Trophoblast cell (in vitro differentiated cells and primary cell): Measurements from ENCODE around the gene RPRML.
A peak's percentile ranks its signal among the peaks of the same experiment; 100 is the strongest.

ENCODE experiments used
- DNase-seq, 2 donors: peaks; one replicate each; pipeline ENCODE4 v3.0.0-alpha.2; 2016
- H2AFZ ChIP-seq: 2 replicates; pipeline ENCODE4 v1.6.1; 2013; ENCODE audit warnings: low read length, moderate library complexity, mild to moderate bottlenecking; ENCODE audit not compliant: insufficient read depth, poor library complexity
- H2AK5ac ChIP-seq: 2 replicates; pipeline ENCODE4 v1.6.1; 2013; ENCODE audit warnings: mild to moderate bottlenecking, low read length
- H2BK120ac ChIP-seq: 2 replicates; pipeline ENCODE4 v1.6.1; 2013; ENCODE audit warnings: low read length, mild to moderate bottlenecking, moderate library complexity; ENCODE audit not compliant: insufficient read depth, poor library complexity
- H2BK12ac ChIP-seq: 2 replicates; pipeline ENCODE4 v1.6.1; 2013; ENCODE audit warnings: mild to moderate bottlenecking, low read length, moderate library complexity
- H2BK5ac ChIP-seq: 2 replicates; pipeline ENCODE4 v1.6.1; 2013; ENCODE audit warnings: low read length, low read depth, moderate library complexity, mild to moderate bottlenecking; ENCODE audit not compliant: poor library complexity
- H3K14ac ChIP-seq: 2 replicates; pipeline ENCODE4 v1.6.1; 2013; ENCODE audit warnings: mild to moderate bottlenecking, low read length
- H3K18ac ChIP-seq: 2 replicates; pipeline ENCODE4 v1.6.1; 2013; ENCODE audit warnings: mild to moderate bottlenecking, low read length
- H3K23ac ChIP-seq: 2 replicates; pipeline ENCODE4 v1.6.1; 2013; ENCODE audit warnings: low read length
- H3K27ac ChIP-seq: 2 replicates; pipeline ENCODE4 v1.5.1; 2013; ENCODE audit warnings: low read depth, mild to moderate bottlenecking, inconsistent platforms, low read length, moderate library complexity
- H3K27me3 ChIP-seq: 2 replicates; pipeline ENCODE4 v1.6.1; 2013; ENCODE audit warnings: inconsistent platforms, mild to moderate bottlenecking, low read length, moderate library complexity; ENCODE audit not compliant: insufficient read depth
- H3K36me3 ChIP-seq, 2 experiments: 1 replicate in 1 of 2; 2 replicates in 1 of 2; pipeline ENCODE4 v1.6.1; 2013; ENCODE audit warnings: low read length in 2 of 2, mild to moderate bottlenecking in 2 of 2, moderate library complexity in 1 of 2; ENCODE audit not compliant: insufficient read depth in 2 of 2, control insufficient read depth in 1 of 2
- H3K4ac ChIP-seq: 2 replicates; pipeline ENCODE4 v1.6.1; 2013; ENCODE audit warnings: low read depth, mild to moderate bottlenecking, low read length, moderate library complexity
- H3K4me1 ChIP-seq, 2 experiments: 1 replicate in 1 of 2; 2 replicates in 1 of 2; pipeline ENCODE4 v1.6.1; 2013; ENCODE audit warnings: low read length in 2 of 2, mild to moderate bottlenecking in 2 of 2, moderate library complexity in 1 of 2; ENCODE audit not compliant: insufficient read depth in 2 of 2, control insufficient read depth in 1 of 2
- H3K4me2 ChIP-seq: 2 replicates; pipeline ENCODE4 v1.6.1; 2013; ENCODE audit warnings: inconsistent platforms, mild to moderate bottlenecking, low read length, moderate library complexity
- H3K4me3 ChIP-seq: 2 replicates; pipeline ENCODE4 v1.5.1; 2013; ENCODE audit warnings: mild to moderate bottlenecking, low read depth, low read length, inconsistent platforms
- H3K79me1 ChIP-seq: one replicate; pipeline ENCODE4 v1.6.1; 2013; ENCODE audit warnings: low read length
- H3K79me2 ChIP-seq: 2 replicates; pipeline ENCODE4 v1.6.1; 2013; ENCODE audit warnings: low read length, mild to moderate bottlenecking; ENCODE audit not compliant: control insufficient read depth, insufficient read depth, poor library complexity
- H3K9ac ChIP-seq: 2 replicates; pipeline ENCODE4 v1.6.1; 2013; ENCODE audit warnings: mild to moderate bottlenecking, low read length
- H3K9me3 ChIP-seq: 2 replicates; pipeline ENCODE4 v1.6.1; 2013; ENCODE audit warnings: low read depth, mild to moderate bottlenecking, control low read depth, inconsistent platforms, low read length; ENCODE audit not compliant: insufficient read depth
- H4K12ac ChIP-seq: 2 replicates; pipeline ENCODE4 v1.6.1; 2013; ENCODE audit warnings: low read depth, mild to moderate bottlenecking, low read length, moderate library complexity
- H4K8ac ChIP-seq: 2 replicates; pipeline ENCODE4 v1.6.1; 2013; ENCODE audit warnings: low read depth, mild to moderate bottlenecking, low read length, moderate library complexity
- H4K91ac ChIP-seq: one replicate; pipeline ENCODE4 v1.6.1; 2013; ENCODE audit warnings: low read depth, mild to moderate bottlenecking, low read length, moderate library complexity
- WGBS: extraction: QIAGEN DNeasy Blood & Tissue Kit; methylation state at CpG from one replicate; pipeline ENCODE4 v1.1.7; 2013; ENCODE audit warnings: missing lambda C conversion rate; ENCODE audit not compliant: insufficient read length, insufficient coverage; ENCODE audit errors: extremely low coverage; 5-methylcytosine and 5-hydroxymethylcytosine counted together

Gene RPRML

DNA sequence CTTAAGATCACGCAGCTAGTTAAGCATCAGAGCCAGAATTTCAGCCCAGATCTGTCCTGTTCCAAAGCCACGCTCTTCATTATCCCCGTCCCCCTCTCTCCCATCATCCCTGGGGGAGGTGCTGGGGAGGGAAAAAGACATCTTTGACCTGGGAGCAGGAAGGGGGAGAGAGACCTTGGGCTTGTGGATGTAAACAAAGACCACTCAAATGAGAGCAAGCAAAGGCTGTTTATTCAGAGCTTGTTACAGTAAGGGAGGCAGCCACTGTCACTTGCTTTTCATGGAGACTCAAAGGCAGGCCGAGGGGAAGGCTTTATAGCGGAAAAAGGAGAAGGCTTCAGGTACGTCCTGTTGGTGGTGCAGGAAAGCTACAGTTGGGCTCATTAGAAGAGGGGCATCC, 3.5 kb upstream of the RPRML start:
- no peak overlapping the region for H2BK12ac ChIP-seq
- no peak overlapping the region for H3K9ac ChIP-seq
- no peak overlapping the region for H3K14ac ChIP-seq
- H3K9me3 ChIP-seq: peaks cover 3% of the 10 kb centered on the region
- no peak overlapping the region for H3K18ac ChIP-seq
- DNase-seq: no peak
- H3K4me2 ChIP-seq: no peak overlapping the region
- H3K79me1 ChIP-seq: peaks cover 1% of the 10 kb centered on the region
- no peak overlapping the region for H2BK5ac ChIP-seq
- no peak overlapping the region for H3K23ac ChIP-seq
- no peaks in the 10 kb centered on the region for H3K79me2 ChIP-seq
- no peak overlapping the region for H3K27ac ChIP-seq
- H4K8ac ChIP-seq: no peak overlapping the region
- no peak overlapping the region for H2AK5ac ChIP-seq
- no peak overlapping the region for H4K12ac ChIP-seq
- H2BK120ac ChIP-seq: no peak overlapping the region
- H3K36me3 ChIP-seq: no peaks in the 10 kb centered on the region
- peaks cover 13 to 14% of the 10 kb centered on the region in 2 experiments for H3K4me1 ChIP-seq
- no peak overlapping the region for H3K4ac ChIP-seq
- no CpG with 5 or more reads among the region's 6 CpGs for WGBS
- no peak overlapping the region for H2AFZ ChIP-seq
- peaks cover 19% of the 10 kb centered on the region for H3K27me3 ChIP-seq
- no peak overlapping the region for H3K4me3 ChIP-seq
- no peak overlapping the region for H4K91ac ChIP-seq

DNA sequence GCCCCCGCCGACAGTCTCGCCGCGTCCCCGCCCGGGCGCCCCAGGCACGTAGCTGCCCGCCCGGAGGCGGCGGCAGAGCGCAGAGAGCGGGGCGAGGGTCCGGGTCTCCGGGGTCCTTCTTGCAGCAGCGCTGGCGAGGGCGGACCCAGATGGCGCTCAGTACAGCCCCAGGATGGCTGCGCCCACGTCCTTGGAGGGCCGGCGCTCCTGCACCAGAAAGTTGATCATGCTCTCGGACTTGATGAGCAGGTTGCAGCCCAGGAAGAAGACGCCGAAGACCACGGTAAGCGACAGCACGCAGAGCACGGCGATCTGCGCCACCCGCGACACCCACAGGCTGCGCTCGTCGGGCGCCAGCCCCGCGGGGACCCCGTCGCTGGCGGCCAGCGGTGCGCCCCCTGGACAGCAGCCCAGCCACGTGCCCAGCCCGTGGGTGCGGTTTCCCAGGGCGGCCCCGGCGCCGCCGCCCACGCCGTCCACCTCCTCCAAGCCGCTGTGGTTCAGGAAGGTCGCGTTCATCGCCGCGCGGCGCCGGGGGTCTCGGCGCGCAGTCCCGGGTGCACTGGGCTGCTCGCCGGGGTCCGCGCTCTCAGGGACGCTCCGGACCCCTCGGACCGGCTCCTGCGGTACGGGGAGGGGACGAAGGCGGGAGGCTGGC, 435 bp downstream of the RPRML start:
- Histone ChIP-seq H2AFZ (no peak overlapping the region), H3K4me3 (peak overlapping the region; percentile 50), H4K8ac (no peak overlapping the region), H3K4ac (no peak overlapping the region), H3K18ac (no peak overlapping the region), H3K4me2 (peak overlapping the region; percentile 94), H3K9ac (no peak overlapping the region), H3K79me2 (no peaks in the 10 kb centered on the region), H3K79me1 (peaks cover 1% of the 10 kb centered on the region), H4K91ac (no peak overlapping the region), H4K12ac (no peak overlapping the region), H3K14ac (no peak overlapping the region), H2AK5ac (no peak overlapping the region), H2BK120ac (no peak overlapping the region), H3K9me3 (peaks cover 3% of the 10 kb centered on the region), H3K27me3 (peaks cover 23% of the 10 kb centered on the region), H3K36me3 (no peaks in the 10 kb centered on the region), H2BK5ac (no peak overlapping the region), H3K23ac (no peak overlapping the region), H2BK12ac (no peak overlapping the region), H3K27ac (no peak overlapping the region), H3K4me1 (peaks cover 17% of the 10 kb centered on the region in 2 experiments)
- DNase-seq: no peak
- WGBS: no CpG with 5 or more reads among the region's 83 CpGs

DNA sequence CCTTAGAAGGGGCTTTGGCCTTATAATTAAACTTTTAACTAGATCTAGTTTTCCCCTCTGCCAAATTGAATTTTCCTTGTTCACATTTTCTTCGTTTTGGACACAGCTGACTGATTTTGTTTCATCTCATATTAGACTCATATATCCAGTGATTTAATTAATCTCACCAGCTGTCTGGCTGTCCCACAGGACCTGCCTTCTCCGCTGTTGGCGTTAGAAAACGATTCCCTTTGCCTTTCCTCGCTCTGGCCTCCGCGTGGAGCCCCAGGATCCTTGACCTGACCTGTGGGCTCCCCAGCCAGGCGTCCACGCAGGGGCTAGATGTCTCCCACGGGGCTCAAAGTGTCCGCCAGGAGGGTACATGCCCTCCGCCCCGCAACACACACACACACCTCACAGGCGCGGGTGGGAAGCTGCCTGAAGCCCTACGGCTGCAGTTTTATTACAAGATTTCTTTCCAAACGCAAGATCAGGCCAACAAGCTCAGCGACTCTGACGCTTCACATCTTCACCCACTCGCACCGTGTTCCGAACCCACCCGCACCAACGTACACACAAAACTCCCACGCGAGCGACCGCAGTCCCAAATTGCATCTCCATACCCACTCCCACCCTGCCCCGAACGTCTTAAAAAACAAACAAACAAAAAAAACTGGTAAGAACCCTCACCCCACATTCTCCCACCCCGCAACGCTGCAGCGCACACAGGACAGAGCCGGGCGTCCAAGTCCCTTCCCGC, 1.1 kb downstream of the RPRML start:
- Histone ChIP-seq H3K79me1 (peaks cover 1% of the 10 kb centered on the region), H2AFZ (no peak overlapping the region), H4K12ac (no peak overlapping the region), H2AK5ac (no peak overlapping the region), H3K9me3 (peaks cover 3% of the 10 kb centered on the region), H3K4me1 (peaks cover 17% of the 10 kb centered on the region in 2 experiments), H2BK120ac (no peak overlapping the region), H3K36me3 (no peaks in the 10 kb centered on the region), H2BK5ac (no peak overlapping the region), H3K4me3 (no peak overlapping the region), H2BK12ac (no peak overlapping the region), H3K79me2 (no peaks in the 10 kb centered on the region), H3K27me3 (peaks cover 23% of the 10 kb centered on the region), H3K27ac (no peak overlapping the region), H3K14ac (no peak overlapping the region), H3K18ac (no peak overlapping the region), H3K4me2 (peak overlapping the region; percentile 94), H3K9ac (no peak overlapping the region), H3K23ac (no peak overlapping the region), H4K8ac (no peak overlapping the region), H4K91ac (no peak overlapping the region), H3K4ac (no peak overlapping the region)
- WGBS: no CpG with 5 or more reads among the region's 36 CpGs
- DNase-seq: no peak

DNA sequence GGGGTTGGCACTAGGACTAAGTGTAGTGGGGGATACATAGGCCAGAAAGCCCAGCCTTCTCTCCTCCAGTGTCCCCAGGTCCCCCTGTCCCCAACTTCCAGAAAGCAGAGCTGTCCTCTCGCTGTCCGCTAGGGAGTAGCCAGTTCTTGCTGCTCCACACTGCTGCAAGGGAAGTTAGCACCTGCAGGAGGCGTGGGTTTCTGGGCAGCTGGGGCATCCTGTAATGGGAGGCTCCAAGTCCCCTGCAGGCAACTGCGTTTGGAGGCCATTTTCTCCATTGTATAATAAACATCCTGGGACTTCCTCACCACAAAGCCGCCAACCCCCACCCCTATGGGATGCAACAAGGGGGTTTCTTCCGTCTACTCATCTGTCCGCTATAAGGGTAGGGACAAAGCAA, 1.7 kb downstream of the RPRML start:
- peaks cover 1% of the 10 kb centered on the region for H3K79me1 ChIP-seq
- no peak overlapping the region for H2BK5ac ChIP-seq
- no peak overlapping the region for H3K18ac ChIP-seq
- peaks cover 17% of the 10 kb centered on the region in 2 experiments for H3K4me1 ChIP-seq
- peaks cover 3% of the 10 kb centered on the region for H3K9me3 ChIP-seq
- DNase-seq: peak in 1 of 2 donors; percentile 29
- no peak overlapping the region for H2BK12ac ChIP-seq
- no peaks in the 10 kb centered on the region for H3K79me2 ChIP-seq
- no peaks in the 10 kb centered on the region for H3K36me3 ChIP-seq
- WGBS: no CpG with 5 or more reads among the region's 7 CpGs
- H2AFZ ChIP-seq: no peak overlapping the region
- no peak overlapping the region for H3K4ac ChIP-seq
- no peak overlapping the region for H3K23ac ChIP-seq
- no peak overlapping the region for H4K8ac ChIP-seq
- no peak overlapping the region for H3K4me2 ChIP-seq
- peaks cover 23% of the 10 kb centered on the region for H3K27me3 ChIP-seq
- H3K4me3 ChIP-seq: no peak overlapping the region
- no peak overlapping the region for H3K9ac ChIP-seq
- no peak overlapping the region for H3K27ac ChIP-seq
- H2AK5ac ChIP-seq: no peak overlapping the region
- no peak overlapping the region for H4K12ac ChIP-seq
- no peak overlapping the region for H4K91ac ChIP-seq
- H2BK120ac ChIP-seq: no peak overlapping the region
- H3K14ac ChIP-seq: no peak overlapping the region
